Ishikawa (cell line): Measurements from ENCODE around the gene MAGI2.

Source experiments
- CEBPB ChIP-seq: IDR thresholded peaks from 2 replicates; pipeline ENCODE4 v1.6.1; 2012
- CREB1 ChIP-seq: IDR thresholded peaks from 2 replicates; pipeline ENCODE4 v1.6.1; 2012; ENCODE audit warnings: low read depth
- EGR1 ChIP-seq: IDR thresholded peaks from 2 replicates; pipeline ENCODE4 v1.6.1; 2012
- EP300 ChIP-seq: IDR thresholded peaks from 2 replicates; pipeline ENCODE4 v1.6.1; 2012; ENCODE audit warnings: borderline replicate concordance
- FOXM1 ChIP-seq: IDR thresholded peaks from 2 replicates; pipeline ENCODE4 v1.6.1; 2012; ENCODE audit warnings: low read depth, borderline replicate concordance
- NFIC ChIP-seq: IDR thresholded peaks from 2 replicates; pipeline ENCODE4 v1.6.1; 2012
- RAD21 ChIP-seq: IDR thresholded peaks from 2 replicates; pipeline ENCODE4 v1.6.1; 2012; ENCODE audit warnings: low read depth
- TAF1 ChIP-seq: IDR thresholded peaks from 2 replicates; pipeline ENCODE4 v1.6.1; 2012; ENCODE audit warnings: low read depth, mild to moderate bottlenecking
- TCF12 ChIP-seq: IDR thresholded peaks from 2 replicates; pipeline ENCODE4 v1.6.1; 2012; ENCODE audit warnings: low read depth
- TEAD4 ChIP-seq: IDR thresholded peaks from 2 replicates; pipeline ENCODE4 v1.6.1; 2012
- YY1 ChIP-seq: IDR thresholded peaks from 2 replicates; pipeline ENCODE4 v1.6.1; 2012; ENCODE audit warnings: low read depth
- ZBTB7A ChIP-seq: IDR thresholded peaks from 2 replicates; pipeline ENCODE4 v1.6.1; 2012; ENCODE audit warnings: low read depth
- TF ChIP-seq, protein P1 (sequence below): IDR thresholded peaks from 2 replicates; pipeline ENCODE4 v1.6.1; 2012
- TF ChIP-seq, protein P2 (sequence below): IDR thresholded peaks from 2 replicates; pipeline ENCODE4 v1.6.1; 2012; ENCODE audit warnings: low read depth, mild to moderate bottlenecking
- TF ChIP-seq, protein P3 (sequence below): IDR thresholded peaks from 2 replicates; pipeline ENCODE4 v1.6.1; 2012

Gene MAGI2

DNA sequence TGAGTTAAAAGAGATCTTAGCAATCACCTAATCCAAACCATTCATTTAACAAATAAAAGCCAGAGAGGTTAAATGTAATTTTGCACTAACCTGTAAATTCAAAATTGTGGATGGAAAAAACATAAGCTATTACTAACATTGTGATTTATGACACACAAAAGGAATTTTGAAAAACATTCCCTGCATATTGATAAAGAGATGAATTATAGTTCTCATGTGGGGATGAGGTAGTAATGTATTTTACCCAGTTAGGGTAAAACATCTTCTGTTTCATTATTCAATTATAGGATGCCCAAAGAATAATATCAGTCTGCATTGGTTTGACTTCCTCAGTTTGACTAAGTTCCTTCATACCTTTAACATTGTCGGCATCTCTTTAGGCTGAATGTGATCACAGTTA lies 1093.6 kb downstream of the MAGI2 start:
- TF ChIP-seq RAD21 = no peak
- TF ChIP-seq CEBPB = no peak
- no peak for TF ChIP-seq ZBTB7A
- no peak for TF ChIP-seq CREB1
- TF ChIP-seq EGR1 = no peak
- no peak for TF ChIP-seq YY1
- no peak for TF ChIP-seq EP300
- TF ChIP-seq, protein P1, sequence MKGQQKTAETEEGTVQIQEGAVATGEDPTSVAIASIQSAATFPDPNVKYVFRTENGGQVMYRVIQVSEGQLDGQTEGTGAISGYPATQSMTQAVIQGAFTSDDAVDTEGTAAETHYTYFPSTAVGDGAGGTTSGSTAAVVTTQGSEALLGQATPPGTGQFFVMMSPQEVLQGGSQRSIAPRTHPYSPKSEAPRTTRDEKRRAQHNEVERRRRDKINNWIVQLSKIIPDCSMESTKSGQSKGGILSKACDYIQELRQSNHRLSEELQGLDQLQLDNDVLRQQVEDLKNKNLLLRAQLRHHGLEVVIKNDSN = no peak
- TF ChIP-seq NFIC = no peak
- no peak for TF ChIP-seq TAF1
- no peak for TF ChIP-seq TCF12

DNA sequence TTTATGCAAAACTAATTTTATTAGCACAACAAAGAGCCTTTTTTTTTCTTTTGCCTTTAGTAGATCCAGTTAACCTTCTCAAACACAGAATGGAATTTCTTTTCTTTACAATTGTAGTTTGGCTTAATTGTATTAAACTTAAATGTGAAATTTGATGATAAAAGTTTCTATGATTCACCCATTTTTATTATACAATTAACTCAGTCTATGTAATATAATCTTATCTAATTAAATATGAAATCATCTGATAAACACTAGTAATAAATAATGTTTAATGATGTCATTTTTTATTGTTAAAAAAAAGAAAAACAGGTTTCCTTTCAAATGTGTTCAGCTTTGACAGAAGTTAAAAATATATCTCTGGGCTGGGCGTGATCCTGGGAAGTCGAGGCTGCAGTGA lies 1095.8 kb downstream of the MAGI2 start:
- TF ChIP-seq, protein P2, sequence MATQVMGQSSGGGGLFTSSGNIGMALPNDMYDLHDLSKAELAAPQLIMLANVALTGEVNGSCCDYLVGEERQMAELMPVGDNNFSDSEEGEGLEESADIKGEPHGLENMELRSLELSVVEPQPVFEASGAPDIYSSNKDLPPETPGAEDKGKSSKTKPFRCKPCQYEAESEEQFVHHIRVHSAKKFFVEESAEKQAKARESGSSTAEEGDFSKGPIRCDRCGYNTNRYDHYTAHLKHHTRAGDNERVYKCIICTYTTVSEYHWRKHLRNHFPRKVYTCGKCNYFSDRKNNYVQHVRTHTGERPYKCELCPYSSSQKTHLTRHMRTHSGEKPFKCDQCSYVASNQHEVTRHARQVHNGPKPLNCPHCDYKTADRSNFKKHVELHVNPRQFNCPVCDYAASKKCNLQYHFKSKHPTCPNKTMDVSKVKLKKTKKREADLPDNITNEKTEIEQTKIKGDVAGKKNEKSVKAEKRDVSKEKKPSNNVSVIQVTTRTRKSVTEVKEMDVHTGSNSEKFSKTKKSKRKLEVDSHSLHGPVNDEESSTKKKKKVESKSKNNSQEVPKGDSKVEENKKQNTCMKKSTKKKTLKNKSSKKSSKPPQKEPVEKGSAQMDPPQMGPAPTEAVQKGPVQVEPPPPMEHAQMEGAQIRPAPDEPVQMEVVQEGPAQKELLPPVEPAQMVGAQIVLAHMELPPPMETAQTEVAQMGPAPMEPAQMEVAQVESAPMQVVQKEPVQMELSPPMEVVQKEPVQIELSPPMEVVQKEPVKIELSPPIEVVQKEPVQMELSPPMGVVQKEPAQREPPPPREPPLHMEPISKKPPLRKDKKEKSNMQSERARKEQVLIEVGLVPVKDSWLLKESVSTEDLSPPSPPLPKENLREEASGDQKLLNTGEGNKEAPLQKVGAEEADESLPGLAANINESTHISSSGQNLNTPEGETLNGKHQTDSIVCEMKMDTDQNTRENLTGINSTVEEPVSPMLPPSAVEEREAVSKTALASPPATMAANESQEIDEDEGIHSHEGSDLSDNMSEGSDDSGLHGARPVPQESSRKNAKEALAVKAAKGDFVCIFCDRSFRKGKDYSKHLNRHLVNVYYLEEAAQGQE = no peak
- TF ChIP-seq TAF1 (no peak), EGR1 (no peak), RAD21 (no peak)
- TF ChIP-seq, protein P3, sequence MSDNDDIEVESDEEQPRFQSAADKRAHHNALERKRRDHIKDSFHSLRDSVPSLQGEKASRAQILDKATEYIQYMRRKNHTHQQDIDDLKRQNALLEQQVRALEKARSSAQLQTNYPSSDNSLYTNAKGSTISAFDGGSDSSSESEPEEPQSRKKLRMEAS = no peak

DNA sequence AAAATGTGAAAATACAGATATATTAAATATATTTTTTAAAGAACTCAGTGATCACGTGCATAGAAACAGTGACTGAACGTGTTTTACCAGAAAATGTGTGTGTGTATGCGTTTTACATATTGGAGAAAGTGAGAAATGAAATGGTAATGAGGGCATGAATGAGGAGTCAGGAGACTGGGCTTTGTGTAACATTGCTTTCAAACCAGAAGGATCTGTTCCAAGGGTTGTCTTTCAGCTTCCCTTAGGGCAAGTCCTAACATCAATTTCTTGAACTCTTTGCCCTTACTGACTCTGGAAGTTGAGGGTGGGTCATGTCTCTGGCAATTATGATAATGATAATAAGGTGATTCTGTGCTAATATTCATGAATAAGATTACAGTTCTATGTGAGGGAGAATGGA lies 1097.6 kb downstream of the MAGI2 start:
- TF ChIP-seq, protein P2 = no peak
- TF ChIP-seq RAD21 (no peak), ZBTB7A (no peak), NFIC (no peak)

DNA sequence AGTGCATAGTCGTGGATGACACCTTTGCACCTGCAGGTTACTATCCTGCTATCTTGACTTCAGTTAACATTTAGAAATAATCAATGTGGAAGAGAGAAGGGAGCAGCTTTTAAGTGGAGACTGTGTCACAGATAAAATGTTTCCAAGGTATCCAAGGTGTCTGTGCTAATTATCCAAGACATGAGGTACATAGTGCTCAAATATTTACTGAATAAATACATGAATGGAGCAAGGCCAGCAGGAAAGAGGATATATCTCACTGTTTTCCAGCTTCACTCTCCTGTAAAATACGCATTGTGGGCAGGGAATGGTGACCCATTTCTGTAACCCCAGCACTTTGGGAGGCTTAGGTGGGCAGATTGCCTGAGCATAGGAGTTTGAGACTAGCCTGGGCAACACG lies 1102.5 kb downstream of the MAGI2 start:
- TF ChIP-seq YY1 (no peak), ZBTB7A (no peak), FOXM1 (no peak), TEAD4 (no peak), EP300 (no peak), TAF1 (no peak), TCF12 (no peak), CEBPB (no peak), EGR1 (no peak), RAD21 (no peak), NFIC (no peak), CREB1 (no peak)
- TF ChIP-seq, protein P3 = no peak
- TF ChIP-seq, protein P1 = no peak
- TF ChIP-seq, protein P2 = no peak

DNA sequence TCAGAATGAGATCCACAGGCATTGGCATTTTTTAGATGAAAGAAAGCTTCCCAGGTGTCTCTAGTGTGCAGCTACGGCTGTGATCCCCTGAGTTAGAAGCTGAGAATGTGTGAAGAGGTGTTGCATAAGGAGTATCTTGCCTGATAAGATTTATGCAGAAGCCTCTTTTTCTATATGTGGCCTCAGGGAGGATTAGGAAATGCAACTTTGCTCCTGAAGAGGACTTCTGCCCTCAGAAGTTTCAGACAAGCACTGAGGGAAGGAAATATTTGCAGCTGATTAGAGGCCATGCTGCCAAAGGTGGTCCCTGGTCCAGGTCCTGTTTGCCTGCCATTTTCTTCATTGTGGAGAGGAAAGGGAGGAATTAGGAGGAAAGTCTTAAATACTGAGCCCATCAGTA lies 1103.1 kb downstream of the MAGI2 start:
- TF ChIP-seq EP300 (no peak), FOXM1 (no peak), TCF12 (no peak), RAD21 (no peak), CEBPB (no peak), CREB1 (no peak), TEAD4 (no peak), EGR1 (no peak), NFIC (no peak), TAF1 (no peak)
- TF ChIP-seq, protein P1 = no peak
